H9 (cell line): ENCODE results near the gene RIMBP2. TPM values are rescaled to one million over a fixed set of nuclear protein-coding genes. Genes with fewer than 3 reads are reported as not detected.

Experiments
- DNase-seq: peaks from one replicate; pipeline ENCODE4 v3.0.0-alpha.2; 2017
- H2AFZ ChIP-seq: one replicate; pipeline ENCODE4 v1.6.1; 2013; ENCODE audit warnings: mild to moderate bottlenecking, low read length, control low read depth, moderate library complexity
- H2AK5ac ChIP-seq: 2 replicates; pipeline ENCODE4 v1.6.1; 2013; ENCODE audit warnings: low read length, control low read depth, mixed read lengths; ENCODE audit not compliant: insufficient read length
- H2BK120ac ChIP-seq: one replicate; pipeline ENCODE4 v1.6.1; 2013; ENCODE audit warnings: low read depth, mild to moderate bottlenecking, low read length, control low read depth, inconsistent platforms; ENCODE audit not compliant: poor library complexity, severe bottlenecking
- H2BK12ac ChIP-seq: 2 replicates; pipeline ENCODE4 v1.6.1; 2013; ENCODE audit warnings: low read length, control low read depth, mixed read lengths, low read depth; ENCODE audit not compliant: insufficient read length
- H2BK15ac ChIP-seq: 2 replicates; pipeline ENCODE4 v1.6.1; 2013; ENCODE audit warnings: low read depth, low read length, control low read depth
- H2BK20ac ChIP-seq: one replicate; pipeline ENCODE4 v1.6.1; 2013; ENCODE audit warnings: low read depth, mild to moderate bottlenecking, low read length, control low read depth, inconsistent platforms; ENCODE audit not compliant: poor library complexity, severe bottlenecking
- H2BK5ac ChIP-seq: 2 replicates; pipeline ENCODE4 v1.6.1; 2013; ENCODE audit warnings: low read length, control low read depth, mixed read lengths; ENCODE audit not compliant: insufficient read length
- H3K14ac ChIP-seq: 2 replicates; pipeline ENCODE4 v1.6.1; 2013; ENCODE audit warnings: low read length, control low read depth; ENCODE audit not compliant: insufficient read depth
- H3K18ac ChIP-seq: 2 replicates; pipeline ENCODE4 v1.6.1; 2013; ENCODE audit warnings: low read depth, mild to moderate bottlenecking, mixed read lengths, low read length, control low read depth; ENCODE audit not compliant: insufficient read length
- H3K23ac ChIP-seq: 2 replicates; pipeline ENCODE4 v1.6.1; 2013; ENCODE audit warnings: low read length, control low read depth, mixed read lengths, low read depth; ENCODE audit not compliant: insufficient read length
- H3K23me2 ChIP-seq: 2 replicates; pipeline ENCODE4 v1.6.1; 2013; ENCODE audit warnings: low read depth, mild to moderate bottlenecking, mixed read lengths, low read length, control low read depth; ENCODE audit not compliant: insufficient read length, poor library complexity, severe bottlenecking
- H3K27ac ChIP-seq: 2 replicates; pipeline ENCODE4 v1.5.1; 2013; ENCODE audit warnings: low read length, control low read depth, mixed read lengths, low read depth; ENCODE audit not compliant: insufficient read length
- H3K27me3 ChIP-seq: 2 replicates; pipeline ENCODE4 v1.6.1; 2013; ENCODE audit warnings: low read length, control low read depth, inconsistent platforms; ENCODE audit not compliant: insufficient read depth
- H3K4ac ChIP-seq: 2 replicates; pipeline ENCODE4 v1.6.1; 2013; ENCODE audit warnings: low read depth, mild to moderate bottlenecking, control low read depth, inconsistent platforms, low read length, moderate library complexity
- H3K4me1 ChIP-seq: 2 replicates; pipeline ENCODE4 v1.6.1; 2013; ENCODE audit warnings: low read length, control low read depth, inconsistent platforms; ENCODE audit not compliant: insufficient read depth
- H3K4me2 ChIP-seq: 2 replicates; pipeline ENCODE4 v1.6.1; 2013; ENCODE audit warnings: low read length, control low read depth, mixed read lengths; ENCODE audit not compliant: insufficient read length, insufficient read depth
- H3K56ac ChIP-seq: 2 replicates; pipeline ENCODE4 v1.6.1; 2013; ENCODE audit warnings: low read depth, mild to moderate bottlenecking, mixed read lengths, low read length, control low read depth; ENCODE audit not compliant: insufficient read length
- H3K79me1 ChIP-seq: 2 replicates; pipeline ENCODE4 v1.6.1; 2013; ENCODE audit warnings: low read depth, mild to moderate bottlenecking, moderate library complexity, low read length, control low read depth, inconsistent platforms; ENCODE audit not compliant: insufficient read depth, poor library complexity, severe bottlenecking
- H3K79me2 ChIP-seq: 2 replicates; pipeline ENCODE4 v1.6.1; 2013; ENCODE audit warnings: low read length, control low read depth, inconsistent platforms; ENCODE audit not compliant: insufficient read depth
- H3K9ac ChIP-seq: 2 replicates; pipeline ENCODE4 v1.6.1; 2013; ENCODE audit warnings: low read length, control low read depth, mixed read lengths; ENCODE audit not compliant: insufficient read length; ENCODE audit errors: extremely low read depth
- H3K9me3 ChIP-seq: one replicate; pipeline ENCODE4 v1.6.1; 2013; ENCODE audit warnings: low read depth, low read length, inconsistent platforms; ENCODE audit not compliant: control insufficient read depth
- H3T11ph ChIP-seq: one replicate; pipeline ENCODE4 v1.6.1; 2013; ENCODE audit warnings: mild to moderate bottlenecking, low read length, control low read depth, inconsistent platforms
- H4K20me1 ChIP-seq: one replicate; pipeline ENCODE4 v1.6.1; 2013; ENCODE audit not compliant: control insufficient read depth, insufficient read length, insufficient read depth
- H4K5ac ChIP-seq: 2 replicates; pipeline ENCODE4 v1.6.1; 2013; ENCODE audit warnings: low read depth, mild to moderate bottlenecking, mixed read lengths, low read length, control low read depth; ENCODE audit not compliant: insufficient read length
- H4K8ac ChIP-seq: replicated peaks from 2 replicates; pipeline ENCODE4 v1.6.1; 2013; ENCODE audit warnings: low read length, control low read depth, mixed read lengths, low read depth; ENCODE audit not compliant: insufficient read length
- H4K91ac ChIP-seq: 2 replicates; pipeline ENCODE4 v1.6.1; 2013; ENCODE audit warnings: low read depth, mild to moderate bottlenecking, moderate library complexity, mixed read lengths, low read length, control low read depth; ENCODE audit not compliant: insufficient read length
- H3K27ac Mint-ChIP-seq, 3 experiments: 2 replicates in 2 of 3; 3 replicates in 1 of 3; pipeline ENCODE4 v1.8.0; 2020 to 2021; ENCODE audit warnings: mixed read lengths in 3 of 3, mild to moderate bottlenecking in 1 of 3, moderate library complexity in 1 of 3
- H3K27me3 Mint-ChIP-seq: 2 replicates; pipeline ENCODE4 v1.8.0; 2021; ENCODE audit warnings: low read depth, mild to moderate bottlenecking, moderate library complexity, mixed read lengths
- H3K36me3 Mint-ChIP-seq, 3 experiments: 2 replicates in 2 of 3; 3 replicates in 1 of 3; pipeline ENCODE4 v1.8.0; 2020 to 2021; ENCODE audit warnings: low read depth in 3 of 3, mixed read lengths in 3 of 3; ENCODE audit not compliant: insufficient read depth in 1 of 3
- H3K4me1 Mint-ChIP-seq, 2 experiments: 2 replicates each; pipeline ENCODE4 v1.8.0; 2020; ENCODE audit warnings: mixed read lengths in 2 of 2
- H3K4me3 Mint-ChIP-seq, 2 experiments: 2 replicates in 1 of 2; 3 replicates in 1 of 2; pipeline ENCODE4 v1.8.0; 2020 to 2021; ENCODE audit warnings: mild to moderate bottlenecking in 2 of 2, mixed read lengths in 2 of 2, moderate library complexity in 1 of 2
- H3K9me3 Mint-ChIP-seq, 2 experiments: 2 replicates in 1 of 2; 3 replicates in 1 of 2; pipeline ENCODE4 v1.8.0; 2020; ENCODE audit warnings: mild to moderate bottlenecking in 2 of 2, mixed read lengths in 2 of 2, moderate library complexity in 1 of 2
- WGBS: extraction: QIAGEN DNeasy Blood & Tissue Kit; methylation state at CpG from one replicate; pipeline ENCODE4 v1.1.7; 2013; ENCODE audit warnings: missing lambda C conversion rate, low lambda C conversion rate, mixed read lengths; ENCODE audit not compliant: insufficient read length; ENCODE audit errors: extremely low coverage; 5-methylcytosine and 5-hydroxymethylcytosine counted together
- total RNA-seq: library from RNA; stranded (reverse); gene quantifications from 2 replicates; pipeline ENCODE4 v1.2.1, GENCODE V29; 2021
- TF ChIP-seq, protein P1 (sequence below): fragments of 200-600 bp; sonication (generic); conservative IDR thresholded peaks from 3 replicates; pipeline ENCODE4 v1.8.0; 2021; ENCODE audit warnings: antibody characterized with exemption, mild to moderate bottlenecking

RIMBP2 gene
- total RNA-seq, 1 experiment from 2014 or later: 0.70 TPM

DNA sequence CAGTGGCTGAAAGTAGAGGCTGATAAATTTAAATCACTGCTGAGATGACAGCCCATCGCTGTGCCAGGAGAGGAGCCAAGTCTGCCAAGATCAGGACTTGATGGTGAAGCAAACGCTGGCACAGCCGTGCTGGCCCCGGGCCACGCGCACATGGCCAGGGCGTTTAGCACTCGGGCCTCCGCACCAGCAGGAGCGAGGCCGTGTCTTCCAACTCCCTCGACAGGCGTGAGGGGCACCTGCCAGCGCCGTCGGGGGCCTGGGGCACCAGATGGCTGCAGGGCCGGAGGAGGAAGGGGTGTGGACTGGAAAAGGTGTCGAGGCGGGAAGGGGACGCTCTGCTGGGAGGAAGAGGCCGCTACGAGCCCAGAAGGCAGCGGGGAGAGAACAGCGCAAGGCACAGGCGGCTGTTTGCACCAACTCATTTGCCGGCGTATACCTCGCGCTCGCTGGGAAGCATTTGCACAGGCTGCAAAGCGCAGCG lies 29.5 kb downstream of the RIMBP2 start:
- no peak overlapping the region for H2AFZ ChIP-seq
- Mint-ChIP-seq H3K4me1 (peaks cover 3 to 9% of the 10 kb centered on the region in 2 experiments), H3K9me3 (no peaks in the 10 kb centered on the region), H3K27me3 (peaks cover 37% of the 10 kb centered on the region), H3K27ac (no peak overlapping the region; a peak in 2 of 7 replicates), H3K4me3 (no peak overlapping the region), H3K36me3 (no peaks in the 10 kb centered on the region)
- no peak overlapping the region for H3K4ac ChIP-seq
- H2AK5ac ChIP-seq: no peak overlapping the region
- H3K79me1 ChIP-seq: no peaks in the 10 kb centered on the region
- H3K14ac ChIP-seq: no peak overlapping the region
- H4K8ac ChIP-seq: no peak overlapping the region
- H3K4me2 ChIP-seq: no peak overlapping the region
- H2BK15ac ChIP-seq: no peak overlapping the region
- no peaks in the 10 kb centered on the region for H3K23me2 ChIP-seq
- H3K9me3 ChIP-seq: no peaks in the 10 kb centered on the region
- no peak overlapping the region for H4K5ac ChIP-seq
- no peak overlapping the region for H2BK5ac ChIP-seq
- H3K9ac ChIP-seq: no peak overlapping the region
- H3K27me3 ChIP-seq: no peaks in the 10 kb centered on the region
- H3K23ac ChIP-seq: no peak overlapping the region
- no peak overlapping the region for H4K91ac ChIP-seq
- H2BK20ac ChIP-seq: no peak overlapping the region
- no peaks in the 10 kb centered on the region for H4K20me1 ChIP-seq
- no peak overlapping the region for H2BK12ac ChIP-seq
- WGBS: no CpG with 5 or more reads among the region's 32 CpGs
- TF ChIP-seq, protein P1, sequence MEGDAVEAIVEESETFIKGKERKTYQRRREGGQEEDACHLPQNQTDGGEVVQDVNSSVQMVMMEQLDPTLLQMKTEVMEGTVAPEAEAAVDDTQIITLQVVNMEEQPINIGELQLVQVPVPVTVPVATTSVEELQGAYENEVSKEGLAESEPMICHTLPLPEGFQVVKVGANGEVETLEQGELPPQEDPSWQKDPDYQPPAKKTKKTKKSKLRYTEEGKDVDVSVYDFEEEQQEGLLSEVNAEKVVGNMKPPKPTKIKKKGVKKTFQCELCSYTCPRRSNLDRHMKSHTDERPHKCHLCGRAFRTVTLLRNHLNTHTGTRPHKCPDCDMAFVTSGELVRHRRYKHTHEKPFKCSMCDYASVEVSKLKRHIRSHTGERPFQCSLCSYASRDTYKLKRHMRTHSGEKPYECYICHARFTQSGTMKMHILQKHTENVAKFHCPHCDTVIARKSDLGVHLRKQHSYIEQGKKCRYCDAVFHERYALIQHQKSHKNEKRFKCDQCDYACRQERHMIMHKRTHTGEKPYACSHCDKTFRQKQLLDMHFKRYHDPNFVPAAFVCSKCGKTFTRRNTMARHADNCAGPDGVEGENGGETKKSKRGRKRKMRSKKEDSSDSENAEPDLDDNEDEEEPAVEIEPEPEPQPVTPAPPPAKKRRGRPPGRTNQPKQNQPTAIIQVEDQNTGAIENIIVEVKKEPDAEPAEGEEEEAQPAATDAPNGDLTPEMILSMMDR: no peak
- H3K18ac ChIP-seq: no peak overlapping the region
- no peak overlapping the region for H2BK120ac ChIP-seq
- no peak overlapping the region for H3K27ac ChIP-seq
- no peak overlapping the region for H3T11ph ChIP-seq
- H3K79me2 ChIP-seq: no peaks in the 10 kb centered on the region
- no peak overlapping the region for H3K56ac ChIP-seq
- no peaks in the 10 kb centered on the region for H3K4me1 ChIP-seq
- DNase-seq: no peak
